HL-60 (cell line): ENCODE data around the gene LRRC3.

Source experiments
- GABPA ChIP-seq: IDR thresholded peaks from 2 replicates; pipeline ENCODE4 v1.6.1; 2012; ENCODE audit warnings: low read depth
- POLR2AphosphoS5 ChIP-seq: IDR thresholded peaks from 2 replicates; pipeline ENCODE4 v1.6.1; 2012; ENCODE audit warnings: low read depth
- SPI1 ChIP-seq: IDR thresholded peaks from 2 replicates; pipeline ENCODE4 v1.6.1; 2012; ENCODE audit warnings: low read depth, mild to moderate bottlenecking, borderline replicate concordance
- TF ChIP-seq, protein P1 (sequence below): IDR thresholded peaks from one replicate; pipeline ENCODE4 v1.5.1; 2011; ENCODE audit warnings: low read length, control low read depth, inconsistent platforms; ENCODE audit not compliant: insufficient read depth
- TF ChIP-seq, protein P2 (sequence below): IDR thresholded peaks from 2 replicates; pipeline ENCODE4 v1.6.1; 2012; ENCODE audit warnings: low read depth; ENCODE audit not compliant: insufficient replicate concordance

DNA sequence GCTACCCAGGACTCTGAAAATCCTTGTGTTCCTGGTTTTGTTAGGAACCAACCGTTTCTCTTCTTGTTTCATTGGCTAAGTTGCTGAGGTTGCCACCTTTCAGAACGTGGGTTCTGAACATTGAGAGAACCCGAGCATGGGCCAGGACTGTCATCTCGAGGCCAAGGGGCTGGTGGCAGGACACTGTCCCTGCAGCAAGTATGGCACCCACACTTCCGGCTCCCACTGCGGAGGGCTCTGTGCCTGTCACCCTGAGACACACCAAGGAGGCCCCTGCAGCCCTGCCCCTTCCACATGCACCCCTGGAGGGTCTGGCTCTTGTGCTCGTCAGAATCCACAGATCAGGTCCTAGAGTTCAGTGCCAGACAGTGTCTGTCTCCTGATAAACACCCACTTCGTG is 39.1 kb upstream of the LRRC3 start:
- TF ChIP-seq, protein P1, sequence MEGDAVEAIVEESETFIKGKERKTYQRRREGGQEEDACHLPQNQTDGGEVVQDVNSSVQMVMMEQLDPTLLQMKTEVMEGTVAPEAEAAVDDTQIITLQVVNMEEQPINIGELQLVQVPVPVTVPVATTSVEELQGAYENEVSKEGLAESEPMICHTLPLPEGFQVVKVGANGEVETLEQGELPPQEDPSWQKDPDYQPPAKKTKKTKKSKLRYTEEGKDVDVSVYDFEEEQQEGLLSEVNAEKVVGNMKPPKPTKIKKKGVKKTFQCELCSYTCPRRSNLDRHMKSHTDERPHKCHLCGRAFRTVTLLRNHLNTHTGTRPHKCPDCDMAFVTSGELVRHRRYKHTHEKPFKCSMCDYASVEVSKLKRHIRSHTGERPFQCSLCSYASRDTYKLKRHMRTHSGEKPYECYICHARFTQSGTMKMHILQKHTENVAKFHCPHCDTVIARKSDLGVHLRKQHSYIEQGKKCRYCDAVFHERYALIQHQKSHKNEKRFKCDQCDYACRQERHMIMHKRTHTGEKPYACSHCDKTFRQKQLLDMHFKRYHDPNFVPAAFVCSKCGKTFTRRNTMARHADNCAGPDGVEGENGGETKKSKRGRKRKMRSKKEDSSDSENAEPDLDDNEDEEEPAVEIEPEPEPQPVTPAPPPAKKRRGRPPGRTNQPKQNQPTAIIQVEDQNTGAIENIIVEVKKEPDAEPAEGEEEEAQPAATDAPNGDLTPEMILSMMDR, result no peak
- TF ChIP-seq SPI1, result no peak
- TF ChIP-seq GABPA, result no peak
- no peak for TF ChIP-seq POLR2AphosphoS5
- TF ChIP-seq, protein P2, sequence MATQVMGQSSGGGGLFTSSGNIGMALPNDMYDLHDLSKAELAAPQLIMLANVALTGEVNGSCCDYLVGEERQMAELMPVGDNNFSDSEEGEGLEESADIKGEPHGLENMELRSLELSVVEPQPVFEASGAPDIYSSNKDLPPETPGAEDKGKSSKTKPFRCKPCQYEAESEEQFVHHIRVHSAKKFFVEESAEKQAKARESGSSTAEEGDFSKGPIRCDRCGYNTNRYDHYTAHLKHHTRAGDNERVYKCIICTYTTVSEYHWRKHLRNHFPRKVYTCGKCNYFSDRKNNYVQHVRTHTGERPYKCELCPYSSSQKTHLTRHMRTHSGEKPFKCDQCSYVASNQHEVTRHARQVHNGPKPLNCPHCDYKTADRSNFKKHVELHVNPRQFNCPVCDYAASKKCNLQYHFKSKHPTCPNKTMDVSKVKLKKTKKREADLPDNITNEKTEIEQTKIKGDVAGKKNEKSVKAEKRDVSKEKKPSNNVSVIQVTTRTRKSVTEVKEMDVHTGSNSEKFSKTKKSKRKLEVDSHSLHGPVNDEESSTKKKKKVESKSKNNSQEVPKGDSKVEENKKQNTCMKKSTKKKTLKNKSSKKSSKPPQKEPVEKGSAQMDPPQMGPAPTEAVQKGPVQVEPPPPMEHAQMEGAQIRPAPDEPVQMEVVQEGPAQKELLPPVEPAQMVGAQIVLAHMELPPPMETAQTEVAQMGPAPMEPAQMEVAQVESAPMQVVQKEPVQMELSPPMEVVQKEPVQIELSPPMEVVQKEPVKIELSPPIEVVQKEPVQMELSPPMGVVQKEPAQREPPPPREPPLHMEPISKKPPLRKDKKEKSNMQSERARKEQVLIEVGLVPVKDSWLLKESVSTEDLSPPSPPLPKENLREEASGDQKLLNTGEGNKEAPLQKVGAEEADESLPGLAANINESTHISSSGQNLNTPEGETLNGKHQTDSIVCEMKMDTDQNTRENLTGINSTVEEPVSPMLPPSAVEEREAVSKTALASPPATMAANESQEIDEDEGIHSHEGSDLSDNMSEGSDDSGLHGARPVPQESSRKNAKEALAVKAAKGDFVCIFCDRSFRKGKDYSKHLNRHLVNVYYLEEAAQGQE, result no peak
